K562 (cell line): ENCODE results near the gene SESN2. TPM values are rescaled to one million over a fixed set of nuclear protein-coding genes. Genes with fewer than 3 reads are reported as not detected.

Experiments
- CBX1 ChIP-seq: sonication (generic); IDR thresholded peaks from 2 replicates; pipeline ENCODE4 v1.6.1; 2016; ENCODE audit warnings: antibody characterized with exemption, low read depth, mild to moderate bottlenecking
- CBX3 ChIP-seq, 2 experiments: IDR thresholded peaks; 1 replicate in 1 of 2; 2 replicates in 1 of 2; pipeline ENCODE4 v1.6.1; 2012; ENCODE audit warnings: inconsistent platforms in 2 of 2, low read length in 2 of 2, borderline replicate concordance in 1 of 2, control low read depth in 1 of 2
- EZH2 ChIP-seq: IDR thresholded peaks from 2 replicates; pipeline ENCODE4 v1.6.1; 2012; ENCODE audit warnings: low read depth, mild to moderate bottlenecking, inconsistent platforms, low read length, borderline replicate concordance
- FOXJ3 ChIP-seq: sonication (generic); formaldehyde crosslinking; IDR thresholded peaks from 2 replicates; pipeline ENCODE4 v1.4.0; 2020; ENCODE audit warnings: mild to moderate bottlenecking, missing genetic modification reagents
- FOXK1 ChIP-seq: sonication (generic); formaldehyde crosslinking; IDR thresholded peaks from 2 replicates; pipeline ENCODE4 v1.8.0; 2022; ENCODE audit warnings: missing genetic modification reagents, mild to moderate bottlenecking, borderline replicate concordance
- FOXP4 ChIP-seq: sonication (generic); formaldehyde crosslinking; IDR thresholded peaks from 2 replicates; pipeline ENCODE4 v1.8.0; 2022; ENCODE audit warnings: mild to moderate bottlenecking, missing genetic modification reagents, borderline replicate concordance
- NFATC3 ChIP-seq: fragments of 450-650 bp; IDR thresholded peaks from 2 replicates; pipeline ENCODE4 v1.6.1; 2017; ENCODE audit warnings: mild to moderate bottlenecking
- PHF20 ChIP-seq: fragments of 450-650 bp; IDR thresholded peaks from 2 replicates; pipeline ENCODE4 v1.6.1; 2018; ENCODE audit not compliant: partially characterized antibody
- TAF15 ChIP-seq: fragments of 200-400 bp; formaldehyde crosslinking; IDR thresholded peaks from 2 replicates; pipeline ENCODE4 v1.6.1; 2017; ENCODE audit warnings: mild to moderate bottlenecking, low read depth, low read length, moderate library complexity
- ZBTB26 ChIP-seq: fragments of 450-650 bp; formaldehyde crosslinking; IDR thresholded peaks from 2 replicates; pipeline ENCODE4 v1.4.0; 2022; ENCODE audit warnings: missing genetic modification characterization
- ZNF121 ChIP-seq: sonication (generic); formaldehyde crosslinking; conservative IDR thresholded peaks from 2 replicates; pipeline ENCODE4 v1.8.0; 2022; ENCODE audit warnings: missing genetic modification reagents
- ZNF143 ChIP-seq: sonication (generic); formaldehyde crosslinking; IDR thresholded peaks from 2 replicates; pipeline ENCODE4 v1.9.0; 2022; ENCODE audit warnings: mild to moderate bottlenecking, missing genetic modification reagents
- ZNF407 ChIP-seq: fragments of 450-650 bp; IDR thresholded peaks from 2 replicates; pipeline ENCODE4 v1.6.1; 2016; ENCODE audit warnings: low read depth
- polyA plus RNA-seq, 8 experiments: library from polyadenylated mRNA; depleted of rRNA in 4 of 8; stranded (reverse) in 5 of 8; unstranded in 3 of 8; fragments of >200 nt; fragmentation: Nextera tagmentation in 2 of 8; fragmentation: Illumina TruSeq in 1 of 8; extraction: Ambion mirVana in 2 of 8; extraction: Trizol in 1 of 8; gene quantifications; 2 replicates each; pipeline versions ENCODE4 v1.2.1 to v1.2.3, GENCODE V29; 2011 to 2014; ENCODE audit warnings: inconsistent platforms in 1 of 8, missing spikeins in 1 of 8
- total RNA-seq, 7 experiments: library from RNA; depleted of rRNA in 6 of 7; stranded (reverse); fragments of >200 nt in 6 of 7; fragmentation: Illumina TruSeq in 2 of 7; extraction: Trizol in 2 of 7; gene quantifications; 2 replicates each; pipeline versions ENCODE4 v1.2.1 to v1.2.3, GENCODE V29; 2011 to 2021; ENCODE audit warnings: low replicate concordance in 1 of 7
- TF ChIP-seq, protein P1 (sequence below): sonication (generic); formaldehyde crosslinking; IDR thresholded peaks from 2 replicates; pipeline ENCODE4 v1.8.1; 2022; ENCODE audit warnings: missing genetic modification reagents

SESN2 gene
- total and polyA plus RNA-seq, 9 of the 15 experiments (the other 6 are each of a cell fraction or from before 2014, with no cell fraction given) = 3.7 to 71.3 (median 16.8) TPM

DNA sequence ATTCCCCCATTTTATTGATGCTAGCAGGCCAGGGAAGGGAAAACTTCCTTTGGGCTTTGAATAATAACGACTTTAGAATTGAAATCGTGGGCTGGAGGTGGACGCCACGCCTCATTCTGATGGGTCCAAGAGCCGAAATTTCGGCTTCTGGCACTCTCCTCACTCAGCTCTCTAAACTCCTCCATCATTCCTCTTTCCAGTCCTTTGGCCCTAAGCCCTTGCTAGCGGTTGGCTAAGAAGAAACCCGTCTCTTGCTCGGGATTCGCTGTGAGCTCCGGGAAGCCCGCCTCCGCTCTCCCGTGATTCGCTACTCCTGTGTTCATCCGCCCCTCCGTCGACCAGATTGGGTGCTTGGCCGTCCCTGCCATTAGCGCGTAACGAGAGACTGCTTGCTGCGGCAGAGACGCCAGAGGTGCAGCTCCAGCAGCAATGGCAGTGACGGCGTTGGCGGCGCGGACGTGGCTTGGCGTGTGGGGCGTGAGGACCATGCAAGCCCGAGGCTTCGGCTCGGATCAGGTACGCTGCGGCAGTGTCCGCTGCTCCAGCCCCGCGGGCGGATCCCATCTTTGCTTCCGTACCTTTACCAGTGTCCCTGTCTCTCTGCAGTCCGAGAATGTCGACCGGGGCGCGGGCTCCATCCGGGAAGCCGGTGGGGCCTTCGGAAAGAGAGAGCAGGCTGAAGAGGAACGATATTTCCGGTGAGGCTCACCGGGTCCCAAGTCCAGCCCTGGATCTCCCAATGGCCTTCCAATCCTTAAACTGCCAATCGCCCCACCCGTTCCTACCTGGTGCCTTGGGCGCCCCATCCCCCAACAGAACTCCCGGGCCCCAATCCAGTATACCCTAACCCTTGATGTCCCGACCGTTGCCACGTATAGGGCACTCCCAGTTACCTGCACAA is 23.3 kb upstream of the SESN2 start, which contains the start of gene ATP5IF1 (continued):
- TF ChIP-seq ZNF407 = no peak; the same call in 1 of the 2 replicates
- TF ChIP-seq EZH2 = no peak
- 0 out of 2 replicates have a peak, but pooled peaks have one; percentile 8 for TF ChIP-seq NFATC3
- TF ChIP-seq FOXP4 (CRISPR knock-in tag) = no peak
- no peak; the same call in 1 of the 2 replicates for TF ChIP-seq FOXK1 (CRISPR knock-in tag)
- TF ChIP-seq ZNF121 (CRISPR knock-in tag) = no peak
- TF ChIP-seq CBX1 = peak; percentile 96
- TF ChIP-seq, protein P1, sequence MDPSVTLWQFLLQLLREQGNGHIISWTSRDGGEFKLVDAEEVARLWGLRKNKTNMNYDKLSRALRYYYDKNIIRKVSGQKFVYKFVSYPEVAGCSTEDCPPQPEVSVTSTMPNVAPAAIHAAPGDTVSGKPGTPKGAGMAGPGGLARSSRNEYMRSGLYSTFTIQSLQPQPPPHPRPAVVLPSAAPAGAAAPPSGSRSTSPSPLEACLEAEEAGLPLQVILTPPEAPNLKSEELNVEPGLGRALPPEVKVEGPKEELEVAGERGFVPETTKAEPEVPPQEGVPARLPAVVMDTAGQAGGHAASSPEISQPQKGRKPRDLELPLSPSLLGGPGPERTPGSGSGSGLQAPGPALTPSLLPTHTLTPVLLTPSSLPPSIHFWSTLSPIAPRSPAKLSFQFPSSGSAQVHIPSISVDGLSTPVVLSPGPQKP (CRISPR knock-in tag) = no peak
- no peak for TF ChIP-seq ZBTB26
- no peak for TF ChIP-seq PHF20
- TF ChIP-seq ZNF143 (CRISPR knock-in tag) = 0 out of 2 replicates have a peak, but pooled peaks have one; percentile 57
- 0 out of 3 replicates have a peak, but pooled peaks of 1 of the 2 experiments have one; percentile 30 for TF ChIP-seq CBX3 (IDR thresholded peaks at IDR 0.05; ENCODE audit: borderline replicate concordance in 1 of 2, low read length in 2 of 2)
- no peak for TF ChIP-seq TAF15
- TF ChIP-seq FOXJ3 (CRISPR knock-in tag) = no peak
